ENCODE results near the gene CCDC152. TPM values are rescaled to one million over a fixed set of nuclear protein-coding genes. Genes with fewer than 3 reads are reported as not detected.
"Not testable (repeated sequence)": the region's sequence is repeated elsewhere in the genome, so short reads cannot be mapped to it uniquely, and the experiment has no call there.

Gene CCDC152, protein sequence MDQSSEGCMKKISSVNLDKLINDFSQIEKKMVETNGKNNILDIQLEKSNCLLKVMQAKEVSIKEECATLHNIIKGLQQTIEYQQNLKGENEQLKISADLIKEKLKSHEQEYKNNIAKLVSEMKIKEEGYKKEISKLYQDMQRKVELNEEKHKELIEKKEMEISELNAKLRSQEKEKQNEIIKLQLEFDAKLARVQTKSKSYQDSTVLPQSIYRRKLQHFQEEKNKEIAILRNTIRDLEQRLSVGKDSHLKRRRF
- total RNA-seq = 4.3 and 4.9 TPM in 2 replicates

DNA sequence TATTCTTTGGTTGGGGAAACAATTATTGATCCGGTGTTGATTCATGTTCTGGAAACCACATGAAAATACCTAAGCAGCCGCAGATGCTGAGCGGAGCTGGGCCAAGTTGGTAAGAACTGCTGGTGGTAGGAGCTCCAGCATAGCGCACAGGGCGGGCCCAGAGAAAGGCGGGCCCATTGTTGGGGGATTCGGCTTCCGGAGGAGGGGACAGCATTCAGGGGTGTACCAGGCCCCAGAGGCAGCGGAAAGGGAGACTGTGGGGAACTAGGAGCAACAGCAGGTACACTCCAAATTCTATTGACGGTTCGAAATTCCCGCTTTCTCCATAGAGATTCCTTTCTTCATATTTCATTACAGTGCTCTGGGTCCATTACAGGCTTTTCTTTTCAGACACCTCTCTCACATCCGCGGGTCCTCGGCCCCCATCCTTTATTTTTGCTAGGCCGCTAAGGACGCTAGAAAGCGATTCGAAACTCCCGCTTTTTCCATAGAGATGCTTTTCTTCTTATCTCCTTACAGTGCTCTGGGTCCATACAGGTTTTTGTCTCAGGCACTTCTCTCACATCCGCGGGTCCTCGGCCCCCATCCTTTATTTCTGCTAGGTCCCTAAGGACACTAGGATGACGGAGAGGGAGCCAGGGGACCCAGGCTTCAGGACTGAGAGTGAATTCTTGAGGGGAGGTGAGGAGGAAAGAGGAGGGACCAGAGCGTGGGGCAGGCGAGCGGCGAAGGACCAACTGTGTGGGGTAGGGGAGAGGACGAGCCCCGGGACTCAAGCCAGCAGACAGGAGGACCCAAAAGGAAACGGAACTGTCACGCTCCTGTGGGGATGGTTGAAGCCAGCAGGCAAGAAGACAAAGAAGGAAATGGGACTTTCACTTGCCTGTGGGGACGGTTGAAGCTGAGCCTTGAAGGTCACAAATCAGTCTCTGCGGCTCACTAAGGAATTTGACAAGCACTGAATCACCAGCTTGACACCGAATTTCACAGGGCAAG lies at the start of gene CCDC152:
TSS of gene CCDC152 (plus strand) at position 213 of the 996 bp plus-strand sequence. CDS start 2,304 bp downstream, outside the sequence.
- no peaks in the 10 kb centered on the region for H3K9me3 Mint-ChIP-seq
- peaks cover 10% of the 10 kb centered on the region for H3K4me1 Mint-ChIP-seq (ENCODE audit: low read depth)
- peak within 1 kb of the TSS; percentile 79 for H3K4me3 Mint-ChIP-seq
- no peaks in the 10 kb centered on the region for H3K36me3 Mint-ChIP-seq (ENCODE audit: low read depth)
- peaks cover 13% of the 10 kb centered on the region for H3K27me3 Mint-ChIP-seq (ENCODE audit: insufficient read depth)
- peak; percentile 36 for DNase-seq (ENCODE audit: low spot score)
- intact Hi-C loops (cut with micrococcal nuclease) = no loop called here
- H3K27ac Mint-ChIP-seq = no peak within 1 kb of the TSS

DNA sequence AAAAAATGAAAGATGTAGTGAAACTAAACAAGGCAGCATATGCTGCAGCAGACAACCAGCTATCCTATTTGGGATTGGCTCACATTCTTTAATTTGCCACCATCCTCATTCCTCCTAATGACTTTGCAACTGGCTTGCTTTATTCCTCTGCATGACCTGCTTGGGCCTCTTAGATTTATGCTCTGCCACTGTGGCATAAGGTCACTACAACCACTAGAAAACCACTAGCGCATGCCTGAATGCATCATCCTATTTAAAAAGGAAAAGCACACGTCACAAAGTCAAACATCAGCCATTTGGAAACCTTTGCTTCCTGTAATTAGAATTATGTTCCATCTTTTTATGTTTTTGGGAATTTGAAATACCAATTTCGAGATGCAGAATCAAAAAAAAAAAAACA lies 40.8 kb upstream of the CCDC152 start:
- Mint-ChIP-seq H3K27me3 (ENCODE audit: insufficient read depth) (peaks cover 23% of the 10 kb centered on the region), H3K4me1 (ENCODE audit: low read depth) (peaks cover 21% of the 10 kb centered on the region), H3K4me3 (no peak overlapping the region), H3K27ac (no peak overlapping the region), H3K36me3 (ENCODE audit: low read depth) (peaks cover 2% of the 10 kb centered on the region), H3K9me3 (no peaks in the 10 kb centered on the region)
- intact Hi-C loops (cut with micrococcal nuclease) = no loop called here
- DNase-seq (ENCODE audit: low spot score) = no peak

DNA sequence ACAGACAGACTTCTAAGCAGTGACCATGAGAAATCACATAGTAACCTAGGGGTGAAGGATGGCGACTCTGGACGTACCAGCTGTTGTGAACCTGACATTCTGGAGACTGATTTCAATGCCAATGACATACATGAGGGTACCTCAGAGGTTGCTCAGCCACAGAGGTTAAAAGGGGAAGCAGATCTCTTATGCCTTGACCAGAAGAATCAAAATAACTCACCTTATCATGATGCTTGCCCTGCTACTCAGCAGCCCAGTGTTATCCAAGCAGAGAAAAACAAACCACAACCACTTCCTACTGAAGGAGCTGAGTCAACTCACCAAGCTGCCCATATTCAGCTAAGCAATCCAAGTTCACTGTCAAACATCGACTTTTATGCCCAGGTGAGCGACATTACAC lies 38.0 kb upstream of the CCDC152 start:
- Mint-ChIP-seq H3K9me3 (no peaks in the 10 kb centered on the region), H3K36me3 (ENCODE audit: low read depth) (peaks cover 2% of the 10 kb centered on the region), H3K27ac (no peak overlapping the region), H3K27me3 (ENCODE audit: insufficient read depth) (peaks cover 25% of the 10 kb centered on the region), H3K4me3 (no peak overlapping the region), H3K4me1 (ENCODE audit: low read depth) (peaks cover 21% of the 10 kb centered on the region)
- peak; percentile 4 for DNase-seq (ENCODE audit: low spot score)
- intact Hi-C loops (cut with micrococcal nuclease) = no loop called here

DNA sequence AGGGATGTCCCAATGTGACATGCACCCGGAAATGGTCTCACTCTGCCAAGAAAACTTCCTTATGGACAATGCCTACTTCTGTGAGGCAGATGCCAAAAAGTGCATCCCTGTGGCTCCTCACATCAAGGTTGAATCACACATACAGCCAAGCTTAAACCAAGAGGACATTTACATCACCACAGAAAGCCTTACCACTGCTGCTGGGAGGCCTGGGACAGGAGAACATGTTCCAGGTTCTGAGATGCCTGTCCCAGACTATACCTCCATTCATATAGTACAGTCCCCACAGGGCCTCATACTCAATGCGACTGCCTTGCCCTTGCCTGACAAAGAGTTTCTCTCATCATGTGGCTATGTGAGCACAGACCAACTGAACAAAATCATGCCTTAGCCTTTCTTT lies 37.6 kb upstream of the CCDC152 start:
- no peak overlapping the region for H3K4me3 Mint-ChIP-seq
- peaks cover 21% of the 10 kb centered on the region for H3K4me1 Mint-ChIP-seq (ENCODE audit: low read depth)
- no peaks in the 10 kb centered on the region for H3K9me3 Mint-ChIP-seq
- no peak overlapping the region for H3K27ac Mint-ChIP-seq
- peaks cover 2% of the 10 kb centered on the region for H3K36me3 Mint-ChIP-seq (ENCODE audit: low read depth)
- H3K27me3 Mint-ChIP-seq (ENCODE audit: insufficient read depth) = peaks cover 24% of the 10 kb centered on the region
- DNase-seq (ENCODE audit: low spot score) = no peak
- intact Hi-C loops (cut with micrococcal nuclease) = no loop called here

DNA sequence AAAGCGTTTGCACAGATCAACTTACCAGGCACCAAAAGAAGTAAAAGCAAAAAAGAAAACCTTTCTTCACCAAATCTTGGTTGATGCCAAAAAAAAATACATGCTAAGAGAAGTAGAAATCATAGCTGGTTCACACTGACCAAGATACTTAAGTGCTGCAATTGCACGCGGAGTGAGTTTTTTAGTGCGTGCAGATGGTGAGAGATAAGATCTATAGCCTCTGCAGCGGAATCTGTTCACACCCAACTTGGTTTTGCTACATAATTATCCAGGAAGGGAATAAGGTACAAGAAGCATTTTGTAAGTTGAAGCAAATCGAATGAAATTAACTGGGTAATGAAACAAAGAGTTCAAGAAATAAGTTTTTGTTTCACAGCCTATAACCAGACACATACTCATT lies 36.4 kb upstream of the CCDC152 start:
- Mint-ChIP-seq H3K9me3 (no peaks in the 10 kb centered on the region), H3K4me3 (peak overlapping the region; percentile 17), H3K4me1 (ENCODE audit: low read depth) (peaks cover 21% of the 10 kb centered on the region), H3K36me3 (ENCODE audit: low read depth) (peaks cover 2% of the 10 kb centered on the region), H3K27ac (no peak overlapping the region), H3K27me3 (ENCODE audit: insufficient read depth) (peaks cover 24% of the 10 kb centered on the region)
- intact Hi-C loops (cut with micrococcal nuclease) = no loop called here
- DNase-seq (ENCODE audit: low spot score) = no peak

DNA sequence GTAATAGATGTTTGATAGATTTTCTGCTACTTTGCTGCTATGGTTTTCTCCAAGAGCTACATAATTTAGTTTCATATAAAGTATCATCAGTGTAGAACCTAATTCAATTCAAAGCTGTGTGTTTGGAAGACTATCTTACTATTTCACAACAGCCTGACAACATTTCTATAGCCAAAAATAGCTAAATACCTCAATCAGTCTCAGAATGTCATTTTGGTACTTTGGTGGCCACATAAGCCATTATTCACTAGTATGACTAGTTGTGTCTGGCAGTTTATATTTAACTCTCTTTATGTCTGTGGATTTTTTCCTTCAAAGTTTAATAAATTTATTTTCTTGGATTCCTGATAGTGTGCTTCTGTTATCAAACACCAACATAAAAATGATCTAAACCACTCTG lies 35.1 kb upstream of the CCDC152 start:
- intact Hi-C loops (cut with micrococcal nuclease) = no loop called here
- Mint-ChIP-seq H3K27me3 (ENCODE audit: insufficient read depth) (peaks cover 28% of the 10 kb centered on the region), H3K4me3 (no peak overlapping the region), H3K9me3 (no peaks in the 10 kb centered on the region), H3K27ac (no peak overlapping the region), H3K36me3 (ENCODE audit: low read depth) (peaks cover 2% of the 10 kb centered on the region), H3K4me1 (ENCODE audit: low read depth) (peaks cover 21% of the 10 kb centered on the region)
- DNase-seq (ENCODE audit: low spot score) = no peak

DNA sequence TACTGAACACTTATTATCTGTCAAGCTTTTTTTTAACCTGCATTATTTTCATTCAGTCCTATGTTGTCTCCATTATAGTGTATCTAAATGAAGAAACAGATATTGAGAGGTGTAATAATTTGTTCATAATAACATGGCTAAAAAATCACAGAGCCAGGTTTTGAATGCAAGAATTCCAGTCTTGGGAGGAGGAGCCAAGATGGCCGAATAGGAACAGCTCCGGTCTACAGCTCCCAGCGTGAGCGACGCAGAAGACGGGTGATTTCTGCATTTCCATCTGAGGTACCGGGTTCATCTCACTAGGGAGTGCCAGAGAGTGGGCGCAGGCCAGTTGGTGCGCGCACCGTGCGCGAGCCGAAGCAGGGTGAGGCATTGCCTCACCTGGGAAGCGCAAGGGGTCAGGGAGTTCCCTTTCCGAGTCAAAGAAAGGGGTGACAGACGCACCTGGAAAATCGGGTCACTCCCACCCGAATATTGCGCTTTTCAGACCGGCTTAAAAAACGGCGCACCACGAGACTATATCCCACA lies 22.0 kb upstream of the CCDC152 start:
- H3K4me3 Mint-ChIP-seq; H3K27ac Mint-ChIP-seq; DNase-seq (ENCODE audit: low spot score); intact Hi-C loops (cut with micrococcal nuclease); H3K4me1 Mint-ChIP-seq (ENCODE audit: low read depth); H3K9me3 Mint-ChIP-seq; H3K36me3 Mint-ChIP-seq (ENCODE audit: low read depth); H3K27me3 Mint-ChIP-seq (ENCODE audit: insufficient read depth): not testable (repeated sequence)

DNA sequence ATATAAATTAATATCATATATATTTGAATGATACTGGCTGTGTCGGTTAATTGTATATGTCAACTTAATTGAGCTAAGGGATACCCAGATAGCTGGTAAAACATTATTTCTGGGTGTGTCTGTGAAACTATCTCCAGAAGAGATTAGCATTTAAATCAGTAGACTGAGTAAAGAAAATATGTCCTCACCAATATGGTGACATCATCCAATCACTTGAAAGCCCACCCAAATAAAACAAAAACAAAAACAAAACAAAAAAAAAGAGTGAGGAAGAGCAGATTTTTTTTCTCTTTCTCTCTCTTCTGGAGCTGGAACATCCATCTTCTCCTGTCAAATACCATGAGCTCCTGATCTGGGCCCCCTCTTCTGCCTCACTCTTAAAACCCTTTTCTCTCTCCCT lies 15.7 kb upstream of the CCDC152 start:
- Mint-ChIP-seq H3K36me3 (ENCODE audit: low read depth) (no peaks in the 10 kb centered on the region), H3K27ac (no peak overlapping the region), H3K9me3 (peaks cover 8% of the 10 kb centered on the region), H3K27me3 (ENCODE audit: insufficient read depth) (no peaks in the 10 kb centered on the region), H3K4me3 (no peak overlapping the region), H3K4me1 (ENCODE audit: low read depth) (no peaks in the 10 kb centered on the region)
- DNase-seq (ENCODE audit: low spot score) = no peak
- intact Hi-C loops (cut with micrococcal nuclease) = no loop called here

DNA sequence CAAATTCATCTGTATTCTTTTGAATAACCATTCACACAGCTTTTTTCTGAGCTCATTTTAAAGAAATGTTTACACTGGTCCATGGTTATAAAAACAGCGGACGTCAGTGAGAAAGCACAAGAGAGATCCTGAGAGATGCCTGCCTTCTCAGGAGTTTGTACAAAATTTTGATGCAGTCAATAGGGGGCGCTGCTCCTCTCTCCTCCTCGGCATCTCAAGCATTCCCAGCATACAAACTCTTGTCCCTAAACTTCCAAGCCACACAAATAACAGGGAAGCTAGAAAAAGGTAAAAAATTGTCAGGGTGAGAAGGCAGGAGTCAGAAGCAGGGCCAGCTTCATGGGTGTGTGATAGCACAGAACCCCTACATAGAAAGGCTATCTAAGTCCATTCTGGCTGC lies 11.2 kb upstream of the CCDC152 start:
- no peaks in the 10 kb centered on the region for H3K36me3 Mint-ChIP-seq (ENCODE audit: low read depth)
- no peak for DNase-seq (ENCODE audit: low spot score)
- intact Hi-C loops (cut with micrococcal nuclease) = no loop called here
- H3K4me3 Mint-ChIP-seq = no peak overlapping the region
- peaks cover 8% of the 10 kb centered on the region for H3K27me3 Mint-ChIP-seq (ENCODE audit: insufficient read depth)
- H3K27ac Mint-ChIP-seq = no peak overlapping the region
- peaks cover 11% of the 10 kb centered on the region for H3K4me1 Mint-ChIP-seq (ENCODE audit: low read depth)
- peaks cover 8% of the 10 kb centered on the region for H3K9me3 Mint-ChIP-seq

DNA sequence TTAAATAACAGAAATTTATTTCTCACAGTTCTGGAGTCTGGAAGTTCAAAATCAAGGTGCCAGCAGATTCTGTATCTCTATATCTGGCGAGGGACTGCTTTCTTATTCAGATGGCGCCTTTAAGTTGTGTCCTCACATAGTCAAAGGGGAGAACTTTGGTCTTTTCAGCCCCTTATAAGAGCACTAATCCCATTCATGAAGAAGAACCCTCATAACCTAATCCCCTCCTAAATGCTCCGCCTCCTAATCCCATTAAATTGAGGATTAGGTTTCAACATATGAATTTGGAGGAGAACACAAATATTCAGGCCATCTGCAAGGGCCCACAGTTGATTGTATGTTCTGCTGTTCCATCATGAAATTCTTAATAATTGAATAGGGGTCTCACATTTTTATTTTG lies 10.8 kb upstream of the CCDC152 start:
- Mint-ChIP-seq H3K4me3 (no peak overlapping the region), H3K27me3 (ENCODE audit: insufficient read depth) (peaks cover 8% of the 10 kb centered on the region), H3K9me3 (peaks cover 8% of the 10 kb centered on the region), H3K36me3 (ENCODE audit: low read depth) (no peaks in the 10 kb centered on the region), H3K4me1 (ENCODE audit: low read depth) (peaks cover 11% of the 10 kb centered on the region), H3K27ac (no peak overlapping the region)
- intact Hi-C loops (cut with micrococcal nuclease) = no loop called here
- no peak for DNase-seq (ENCODE audit: low spot score)

DNA sequence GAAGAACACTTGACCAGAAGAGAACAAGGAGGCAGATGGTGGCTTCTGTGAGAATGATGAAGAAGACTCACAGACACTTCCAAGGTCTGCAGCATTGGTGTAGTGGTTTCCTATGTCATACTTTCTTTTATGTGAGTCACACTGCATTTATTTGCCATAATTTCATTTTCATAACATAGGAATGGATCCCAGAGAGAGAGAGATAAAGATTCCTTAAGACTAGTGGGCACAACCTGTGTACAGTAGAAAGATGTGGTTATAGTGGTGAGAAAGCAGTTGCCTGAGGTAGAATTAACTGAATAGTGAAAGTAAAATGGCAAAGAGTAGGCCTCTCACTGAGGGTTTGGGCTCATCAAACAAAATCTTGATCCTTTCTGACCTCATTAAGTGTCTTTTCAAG lies 7.6 kb upstream of the CCDC152 start:
- Mint-ChIP-seq H3K27me3 (ENCODE audit: insufficient read depth) (peaks cover 13% of the 10 kb centered on the region), H3K4me1 (ENCODE audit: low read depth) (peaks cover 11% of the 10 kb centered on the region), H3K36me3 (ENCODE audit: low read depth) (no peaks in the 10 kb centered on the region), H3K4me3 (no peak overlapping the region), H3K9me3 (no peaks in the 10 kb centered on the region), H3K27ac (no peak overlapping the region)
- DNase-seq (ENCODE audit: low spot score) = no peak
- intact Hi-C loops (cut with micrococcal nuclease) = no loop called here

DNA sequence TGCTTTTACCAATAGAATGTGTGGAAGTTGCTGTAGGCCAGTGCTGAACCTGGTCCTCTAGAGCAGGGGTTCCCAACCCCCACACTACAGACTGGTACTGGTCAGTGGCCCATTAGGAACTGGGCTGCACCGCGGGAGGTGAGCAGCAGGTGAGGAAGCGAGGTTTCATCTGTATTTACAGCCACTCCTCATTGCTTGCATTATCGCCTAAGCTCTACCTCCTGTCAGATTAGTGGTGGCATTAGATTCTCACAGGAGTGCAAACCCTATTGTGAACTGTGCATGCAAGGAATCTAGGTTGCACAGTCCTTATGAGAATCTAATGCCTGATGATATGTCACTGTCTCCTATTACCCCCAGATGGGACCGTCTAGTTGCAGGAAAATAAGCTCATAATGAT lies 6.1 kb upstream of the CCDC152 start:
- intact Hi-C loops (cut with micrococcal nuclease) = no loop called here
- DNase-seq (ENCODE audit: low spot score) = no peak
- Mint-ChIP-seq H3K27me3 (ENCODE audit: insufficient read depth) (peaks cover 13% of the 10 kb centered on the region), H3K36me3 (ENCODE audit: low read depth) (no peaks in the 10 kb centered on the region), H3K4me1 (ENCODE audit: low read depth) (peaks cover 11% of the 10 kb centered on the region), H3K9me3 (no peaks in the 10 kb centered on the region), H3K4me3 (no peak overlapping the region), H3K27ac (no peak overlapping the region)

DNA sequence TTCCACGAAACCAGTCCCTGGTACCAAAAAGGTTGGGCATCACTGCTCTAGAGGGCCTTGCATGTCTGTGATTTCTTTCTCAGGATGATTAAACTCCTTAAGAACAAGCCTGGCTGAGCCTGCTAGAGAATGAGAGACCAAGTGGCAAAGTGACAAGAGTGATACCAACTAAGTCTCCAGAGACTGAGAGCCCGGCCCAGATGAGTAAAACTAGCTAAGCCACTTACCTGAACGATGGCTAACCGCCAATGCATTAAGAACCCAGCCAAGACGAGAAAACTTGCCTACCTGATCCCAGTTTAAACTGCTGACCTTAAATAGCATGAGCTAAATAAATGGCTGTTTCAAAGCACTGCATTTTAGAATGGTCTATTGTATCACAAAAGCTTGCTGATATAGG lies 5.6 kb upstream of the CCDC152 start:
- no peak for DNase-seq (ENCODE audit: low spot score)
- Mint-ChIP-seq H3K4me3 (no peak overlapping the region), H3K9me3 (no peaks in the 10 kb centered on the region), H3K27me3 (ENCODE audit: insufficient read depth) (peaks cover 15% of the 10 kb centered on the region), H3K4me1 (ENCODE audit: low read depth) (peaks cover 11% of the 10 kb centered on the region), H3K27ac (no peak overlapping the region), H3K36me3 (ENCODE audit: low read depth) (no peaks in the 10 kb centered on the region)
- intact Hi-C loops (cut with micrococcal nuclease) = no loop called here
